PC-9 (cell line): ENCODE measurements around the gene ALDH4A1.

ENCODE experiments used
- EZH2 ChIP-seq: fragments of 200-600 bp; sonication (generic); IDR thresholded peaks from 2 replicates; pipeline ENCODE4 v1.8.0; 2017; ENCODE audit warnings: antibody characterized with exemption, low read depth
- TF ChIP-seq, protein P1 (sequence below): fragments of 200-600 bp; sonication (generic); conservative IDR thresholded peaks from 2 replicates; pipeline ENCODE4 v1.6.1; 2017; ENCODE audit warnings: mixed run types, antibody characterized with exemption, mild to moderate bottlenecking, moderate library complexity

GRCh38 chr1:18855573-18855972 is 46.8 kb downstream of the ALDH4A1 start:
- TF ChIP-seq, protein P1, sequence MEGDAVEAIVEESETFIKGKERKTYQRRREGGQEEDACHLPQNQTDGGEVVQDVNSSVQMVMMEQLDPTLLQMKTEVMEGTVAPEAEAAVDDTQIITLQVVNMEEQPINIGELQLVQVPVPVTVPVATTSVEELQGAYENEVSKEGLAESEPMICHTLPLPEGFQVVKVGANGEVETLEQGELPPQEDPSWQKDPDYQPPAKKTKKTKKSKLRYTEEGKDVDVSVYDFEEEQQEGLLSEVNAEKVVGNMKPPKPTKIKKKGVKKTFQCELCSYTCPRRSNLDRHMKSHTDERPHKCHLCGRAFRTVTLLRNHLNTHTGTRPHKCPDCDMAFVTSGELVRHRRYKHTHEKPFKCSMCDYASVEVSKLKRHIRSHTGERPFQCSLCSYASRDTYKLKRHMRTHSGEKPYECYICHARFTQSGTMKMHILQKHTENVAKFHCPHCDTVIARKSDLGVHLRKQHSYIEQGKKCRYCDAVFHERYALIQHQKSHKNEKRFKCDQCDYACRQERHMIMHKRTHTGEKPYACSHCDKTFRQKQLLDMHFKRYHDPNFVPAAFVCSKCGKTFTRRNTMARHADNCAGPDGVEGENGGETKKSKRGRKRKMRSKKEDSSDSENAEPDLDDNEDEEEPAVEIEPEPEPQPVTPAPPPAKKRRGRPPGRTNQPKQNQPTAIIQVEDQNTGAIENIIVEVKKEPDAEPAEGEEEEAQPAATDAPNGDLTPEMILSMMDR, result no peak
- TF ChIP-seq EZH2, result no peak
